PFSK-1 (cell line): ENCODE results near the gene RFTN1.

Experiments used
- FOXP2 ChIP-seq: optimal IDR thresholded peaks from 2 replicates; pipeline ENCODE3; 2011; ENCODE audit warnings: borderline replicate concordance, control low read depth, inconsistent platforms; ENCODE audit not compliant: insufficient read depth; ENCODE audit errors: extremely low read length, extremely low read depth
- POLR2AphosphoS5 ChIP-seq: IDR thresholded peaks from 2 replicates; pipeline ENCODE4 v1.6.1; 2012; ENCODE audit warnings: low read depth, mild to moderate bottlenecking, control low read depth, low read length, moderate library complexity
- SIN3A ChIP-seq: IDR thresholded peaks from 2 replicates; pipeline ENCODE4 v1.6.1; 2012; ENCODE audit warnings: mild to moderate bottlenecking, low read length, moderate library complexity, borderline replicate concordance; ENCODE audit not compliant: insufficient read depth
- TAF1 ChIP-seq: IDR thresholded peaks from 2 replicates; pipeline ENCODE4 v1.6.1; 2012; ENCODE audit warnings: low read length, control low read depth, borderline replicate concordance; ENCODE audit not compliant: insufficient read depth
- TF ChIP-seq, protein P1 (sequence below), 2 experiments: IDR thresholded peaks; 2 replicates each; pipeline versions ENCODE4 v1.6.1 to v1.8.0; 2011 to 2012; ENCODE audit warnings: low read depth in 2 of 2, low read length in 2 of 2, control low read depth in 1 of 2, inconsistent platforms in 1 of 2, mild to moderate bottlenecking in 1 of 2, moderate library complexity in 1 of 2; ENCODE audit not compliant: insufficient read depth in 1 of 2

- TF ChIP-seq POLR2AphosphoS5 (no peak), TAF1 (no peak), FOXP2 (no peak), SIN3A (no peak)
- TF ChIP-seq, protein P1, sequence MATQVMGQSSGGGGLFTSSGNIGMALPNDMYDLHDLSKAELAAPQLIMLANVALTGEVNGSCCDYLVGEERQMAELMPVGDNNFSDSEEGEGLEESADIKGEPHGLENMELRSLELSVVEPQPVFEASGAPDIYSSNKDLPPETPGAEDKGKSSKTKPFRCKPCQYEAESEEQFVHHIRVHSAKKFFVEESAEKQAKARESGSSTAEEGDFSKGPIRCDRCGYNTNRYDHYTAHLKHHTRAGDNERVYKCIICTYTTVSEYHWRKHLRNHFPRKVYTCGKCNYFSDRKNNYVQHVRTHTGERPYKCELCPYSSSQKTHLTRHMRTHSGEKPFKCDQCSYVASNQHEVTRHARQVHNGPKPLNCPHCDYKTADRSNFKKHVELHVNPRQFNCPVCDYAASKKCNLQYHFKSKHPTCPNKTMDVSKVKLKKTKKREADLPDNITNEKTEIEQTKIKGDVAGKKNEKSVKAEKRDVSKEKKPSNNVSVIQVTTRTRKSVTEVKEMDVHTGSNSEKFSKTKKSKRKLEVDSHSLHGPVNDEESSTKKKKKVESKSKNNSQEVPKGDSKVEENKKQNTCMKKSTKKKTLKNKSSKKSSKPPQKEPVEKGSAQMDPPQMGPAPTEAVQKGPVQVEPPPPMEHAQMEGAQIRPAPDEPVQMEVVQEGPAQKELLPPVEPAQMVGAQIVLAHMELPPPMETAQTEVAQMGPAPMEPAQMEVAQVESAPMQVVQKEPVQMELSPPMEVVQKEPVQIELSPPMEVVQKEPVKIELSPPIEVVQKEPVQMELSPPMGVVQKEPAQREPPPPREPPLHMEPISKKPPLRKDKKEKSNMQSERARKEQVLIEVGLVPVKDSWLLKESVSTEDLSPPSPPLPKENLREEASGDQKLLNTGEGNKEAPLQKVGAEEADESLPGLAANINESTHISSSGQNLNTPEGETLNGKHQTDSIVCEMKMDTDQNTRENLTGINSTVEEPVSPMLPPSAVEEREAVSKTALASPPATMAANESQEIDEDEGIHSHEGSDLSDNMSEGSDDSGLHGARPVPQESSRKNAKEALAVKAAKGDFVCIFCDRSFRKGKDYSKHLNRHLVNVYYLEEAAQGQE (IDR thresholded peaks at IDR 0.05; ENCODE audit: insufficient read depth in 1 of 2, low read depth in 2 of 2, low read length in 2 of 2), result no peak
Observed at GRCh38 chr3:16413321-16413720, 100.2 kb downstream of the RFTN1 start.
